Keratinocyte (primary cell): ENCODE data around the gene PRKX. TPM values are rescaled to one million over a fixed set of nuclear protein-coding genes. Genes with fewer than 3 reads are reported as not detected.

Source experiments
- DNase-seq: peaks from one replicate; pipeline ENCODE4 v3.0.0-alpha.2; 2011; ENCODE audit warnings: low read depth, missing footprints, low spot score
- FAIRE-seq: peaks from 2 replicates; lab custom pipeline; 2011; peaks lifted over from hg19 to GRCh38; lab: Jason Lieb, UNC
- H2AFZ ChIP-seq: 2 replicates; pipeline ENCODE4 v1.6.0; 2012; ENCODE audit warnings: low read length, control low read depth, inconsistent platforms; ENCODE audit not compliant: control insufficient read depth
- H3K27ac ChIP-seq: 2 replicates; pipeline ENCODE4 v1.5.1; 2011; ENCODE audit warnings: low read length; ENCODE audit not compliant: control insufficient read depth, insufficient read depth
- H3K27me3 ChIP-seq: 3 replicates; pipeline ENCODE4 v1.6.0; 2011; ENCODE audit warnings: low read length; ENCODE audit not compliant: control insufficient read depth, insufficient read depth; ENCODE audit errors: extremely low read depth
- H3K36me3 ChIP-seq, 2 experiments: 2 replicates in 1 of 2; 3 replicates in 1 of 2; pipeline ENCODE4 v1.5.1; 2011; ENCODE audit warnings: low read length in 2 of 2, mild to moderate bottlenecking in 1 of 2; ENCODE audit not compliant: control insufficient read depth in 2 of 2, insufficient read depth in 2 of 2; ENCODE audit errors: extremely low read depth in 1 of 2
- H3K4me1 ChIP-seq: 3 replicates; pipeline ENCODE4 v1.5.1; 2011; ENCODE audit warnings: low read length; ENCODE audit not compliant: control insufficient read depth, insufficient read depth; ENCODE audit errors: extremely low read depth
- H3K4me2 ChIP-seq: 3 replicates; pipeline ENCODE4 v1.6.0; 2011; ENCODE audit warnings: low read depth, low read length; ENCODE audit not compliant: control insufficient read depth, insufficient read depth; ENCODE audit errors: extremely low read depth
- H3K4me3 ChIP-seq, 3 experiments: fragments of 200-600 bp in 1 of 3; sonication (generic) in 1 of 3; 2 replicates in 2 of 3; 3 replicates in 1 of 3; pipeline ENCODE4 v1.5.1; 2011 to 2016; ENCODE audit warnings: low read length in 3 of 3, mild to moderate bottlenecking in 3 of 3, control low read depth in 2 of 3, inconsistent platforms in 1 of 3, low read depth in 1 of 3, mixed read lengths in 1 of 3, mixed run types in 1 of 3, moderate library complexity in 1 of 3; ENCODE audit not compliant: control insufficient read depth in 2 of 3, insufficient read depth in 2 of 3; ENCODE audit errors: extremely low read depth in 1 of 3
- H3K79me2 ChIP-seq: 2 replicates; pipeline ENCODE4 v1.6.0; 2012; ENCODE audit warnings: low read length; ENCODE audit not compliant: control insufficient read depth, insufficient read depth
- H3K9ac ChIP-seq: 3 replicates; pipeline ENCODE4 v1.6.0; 2011; ENCODE audit warnings: low read length; ENCODE audit not compliant: control insufficient read depth, insufficient read depth; ENCODE audit errors: extremely low read depth
- H3K9me1 ChIP-seq: 3 replicates; pipeline ENCODE4 v1.6.0; 2011; ENCODE audit warnings: low read length; ENCODE audit not compliant: control insufficient read depth, insufficient read depth; ENCODE audit errors: extremely low read depth
- H3K9me3 ChIP-seq: 2 replicates; pipeline ENCODE4 v1.5.1; 2012; ENCODE audit warnings: low read depth, low read length; ENCODE audit not compliant: control insufficient read depth
- H4K20me1 ChIP-seq: 3 replicates; pipeline ENCODE4 v1.6.0; 2011; ENCODE audit warnings: low read length; ENCODE audit not compliant: control insufficient read depth, insufficient read depth; ENCODE audit errors: extremely low read depth
- CTCF ChIP-seq, 3 experiments: IDR thresholded peaks in 1 of 3; conservative IDR thresholded peaks in 1 of 3; optimal IDR thresholded peaks in 1 of 3; 2 replicates in 2 of 3; 3 replicates in 1 of 3; pipeline versions ENCODE3 to v1.5.1; 2011; ENCODE audit warnings: low read length in 3 of 3, mild to moderate bottlenecking in 3 of 3, moderate library complexity in 2 of 3, control low read depth in 1 of 3, inconsistent platforms in 1 of 3; ENCODE audit not compliant: insufficient read depth in 2 of 3; ENCODE audit errors: extremely low read depth in 1 of 3
- EZH2 ChIP-seq: IDR thresholded peaks from one replicate; pipeline ENCODE4 v1.6.1; 2012; ENCODE audit warnings: inconsistent platforms, mild to moderate bottlenecking, low read length, moderate library complexity
- dilution Hi-C: fragments of 300-500 bp; cut with MboI; formaldehyde crosslinking; loops from one replicate; pipeline ENCODE4 v1.7.0; 2020; ENCODE audit warnings: low sequenced_read_pairs; ENCODE audit not compliant: extremely low pct_ligation_motif_present
- polyA plus RNA-seq, 5 experiments: library from polyadenylated mRNA; depleted of rRNA in 3 of 5; stranded (reverse) in 3 of 5; stranded (forward) in 1 of 5; unstranded in 1 of 5; fragments of >200 nt; gene quantifications; 1 replicate in 1 of 5; 2 replicates in 3 of 5; 3 replicates in 1 of 5; pipeline versions ENCODE4 v1.2.1 to v1.2.3, GENCODE V29; 2011 to 2012; ENCODE audit warnings: missing spikeins in 2 of 5, low read depth in 1 of 5, low replicate concordance in 1 of 5

The PRKX gene
- polyA plus RNA-seq, 1 donor (not counting 4 experiments of a cell fraction or from before 2014, with no cell fraction given) = 39.9 TPM

GRCh38 chrX:3659761-3660160 lies 53.7 kb downstream of the PRKX start:
- Histone ChIP-seq H3K4me3 (no peak overlapping the region), H3K9me3 (no peaks in the 10 kb centered on the region), H3K79me2 (no peaks in the 10 kb centered on the region), H4K20me1 (no peaks in the 10 kb centered on the region), H2AFZ (no peak overlapping the region), H3K36me3 (peaks cover 0 to 12% of the 10 kb centered on the region in 2 experiments), H3K4me2 (no peak overlapping the region), H3K27me3 (no peaks in the 10 kb centered on the region), H3K9ac (no peak overlapping the region), H3K4me1 (no peaks in the 10 kb centered on the region), H3K27ac (no peak overlapping the region), H3K9me1 (no peaks in the 10 kb centered on the region)
- dilution Hi-C loops = no loop called here
- TF ChIP-seq EZH2 (no peak), CTCF (optimal IDR thresholded peaks at IDR 0.05 in 1 of 3, IDR thresholded peaks at IDR 0.05 in 1 of 3, conservative IDR thresholded peaks at IDR 0.05 in 1 of 3; ENCODE audit: extremely low read depth in 1 of 3, insufficient read depth in 2 of 3, low read length in 3 of 3) (no peak)
- no peak for DNase-seq
- no peak for FAIRE-seq

- H3K27ac ChIP-seq = no peak overlapping the region
- H3K36me3 ChIP-seq = peaks cover 5 to 15% of the 10 kb centered on the region in 2 experiments
- DNase-seq (no peak), FAIRE-seq (no peak)
- H3K27me3 ChIP-seq = no peaks in the 10 kb centered on the region
- H4K20me1 ChIP-seq = no peaks in the 10 kb centered on the region
- TF ChIP-seq EZH2 = no peak
- no peak for TF ChIP-seq CTCF (optimal IDR thresholded peaks at IDR 0.05 in 1 of 3, IDR thresholded peaks at IDR 0.05 in 1 of 3, conservative IDR thresholded peaks at IDR 0.05 in 1 of 3; ENCODE audit: extremely low read depth in 1 of 3, insufficient read depth in 2 of 3, low read length in 3 of 3)
- H3K9me1 ChIP-seq = no peaks in the 10 kb centered on the region
- no peak overlapping the region for H2AFZ ChIP-seq
- no peaks in the 10 kb centered on the region for H3K4me1 ChIP-seq
- H3K4me3 ChIP-seq = no peak overlapping the region
- dilution Hi-C loops = no loop called here
- H3K9me3 ChIP-seq = no peaks in the 10 kb centered on the region
- no peak overlapping the region for H3K4me2 ChIP-seq
- no peaks in the 10 kb centered on the region for H3K79me2 ChIP-seq
- no peak overlapping the region for H3K9ac ChIP-seq
Observed at GRCh38 chrX:3655181-3655580, 58.3 kb downstream of the PRKX start.
